ENCODE results near the gene WDR70.
A peak's percentile ranks its signal among the peaks of the same experiment; 100 is the strongest.

The WDR70 gene

GRCh38 chr5:37734114-37734513, 355.0 kb downstream of the WDR70 start:
- Mint-ChIP-seq H3K27ac (no peak overlapping the region), H3K9me3 (no peaks in the 10 kb centered on the region), H3K27me3 (ENCODE audit: low read depth) (no peaks in the 10 kb centered on the region), H3K4me1 (peaks cover 32% of the 10 kb centered on the region), H3K4me3 (no peak overlapping the region), H3K36me3 (ENCODE audit: low read depth) (peaks cover 13% of the 10 kb centered on the region)
- TF ChIP-seq, protein P1, sequence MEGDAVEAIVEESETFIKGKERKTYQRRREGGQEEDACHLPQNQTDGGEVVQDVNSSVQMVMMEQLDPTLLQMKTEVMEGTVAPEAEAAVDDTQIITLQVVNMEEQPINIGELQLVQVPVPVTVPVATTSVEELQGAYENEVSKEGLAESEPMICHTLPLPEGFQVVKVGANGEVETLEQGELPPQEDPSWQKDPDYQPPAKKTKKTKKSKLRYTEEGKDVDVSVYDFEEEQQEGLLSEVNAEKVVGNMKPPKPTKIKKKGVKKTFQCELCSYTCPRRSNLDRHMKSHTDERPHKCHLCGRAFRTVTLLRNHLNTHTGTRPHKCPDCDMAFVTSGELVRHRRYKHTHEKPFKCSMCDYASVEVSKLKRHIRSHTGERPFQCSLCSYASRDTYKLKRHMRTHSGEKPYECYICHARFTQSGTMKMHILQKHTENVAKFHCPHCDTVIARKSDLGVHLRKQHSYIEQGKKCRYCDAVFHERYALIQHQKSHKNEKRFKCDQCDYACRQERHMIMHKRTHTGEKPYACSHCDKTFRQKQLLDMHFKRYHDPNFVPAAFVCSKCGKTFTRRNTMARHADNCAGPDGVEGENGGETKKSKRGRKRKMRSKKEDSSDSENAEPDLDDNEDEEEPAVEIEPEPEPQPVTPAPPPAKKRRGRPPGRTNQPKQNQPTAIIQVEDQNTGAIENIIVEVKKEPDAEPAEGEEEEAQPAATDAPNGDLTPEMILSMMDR (IDR thresholded peaks at IDR 0.05; ENCODE audit: unreplicated experiment in 3 of 3), result no peak

GRCh38 chr5:37735649-37736347, 356.7 kb downstream of the WDR70 start:
- H3K4me1 Mint-ChIP-seq, result peaks cover 40% of the 10 kb centered on the region
- H3K36me3 Mint-ChIP-seq (ENCODE audit: low read depth), result peaks cover 10% of the 10 kb centered on the region

DNA sequence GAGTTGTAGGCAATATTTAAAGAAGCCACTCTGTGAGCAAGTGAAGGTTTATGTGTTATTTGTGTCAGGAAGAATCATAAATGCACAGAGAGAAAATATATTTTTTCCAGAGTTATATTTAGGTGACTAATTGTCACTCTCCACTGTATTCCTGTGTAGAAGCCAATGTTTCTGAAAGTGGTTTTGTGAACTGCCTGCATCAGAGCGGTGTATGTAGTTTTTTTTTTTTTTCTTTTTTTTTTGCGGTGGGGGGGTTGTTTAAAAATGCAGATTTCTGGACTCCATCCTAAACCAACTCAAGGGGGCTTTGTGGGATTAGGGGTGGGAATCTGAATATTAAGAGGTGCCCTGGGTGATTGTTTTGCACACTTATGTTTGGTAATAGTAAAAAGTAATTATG, 357.3 kb downstream of the WDR70 start:
- TF ChIP-seq, protein P1 (IDR thresholded peaks at IDR 0.05; ENCODE audit: unreplicated experiment in 3 of 3), result no peak
- Mint-ChIP-seq H3K36me3 (ENCODE audit: low read depth) (peaks cover 16% of the 10 kb centered on the region), H3K4me3 (no peak overlapping the region), H3K4me1 (peaks cover 40% of the 10 kb centered on the region), H3K9me3 (no peaks in the 10 kb centered on the region), H3K27ac (peak overlapping the region; percentile 11 to 40 (median 40)), H3K27me3 (ENCODE audit: low read depth) (no peaks in the 10 kb centered on the region)

More at GRCh38 chr5:37735649-37736347, 356.7 kb downstream of the WDR70 start:
- Mint-ChIP-seq H3K4me3 (no peak overlapping the region), H3K27ac (peak overlapping the region; percentile 11 to 40 (median 40)), H3K9me3 (no peaks in the 10 kb centered on the region), H3K27me3 (ENCODE audit: low read depth) (no peaks in the 10 kb centered on the region)
- TF ChIP-seq, protein P1 (IDR thresholded peaks at IDR 0.05; ENCODE audit: unreplicated experiment in 3 of 3), result no peak

- no peaks in the 10 kb centered on the region for H3K27me3 Mint-ChIP-seq (ENCODE audit: low read depth)
- H3K27ac Mint-ChIP-seq, result no peak overlapping the region
- H3K4me1 Mint-ChIP-seq, result peaks cover 40% of the 10 kb centered on the region
- H3K4me3 Mint-ChIP-seq, result no peak overlapping the region
- peaks cover 27% of the 10 kb centered on the region for H3K36me3 Mint-ChIP-seq (ENCODE audit: low read depth)
- TF ChIP-seq, protein P1 (IDR thresholded peaks at IDR 0.05; ENCODE audit: unreplicated experiment in 3 of 3), result no peak
- peaks cover 2% of the 10 kb centered on the region for H3K9me3 Mint-ChIP-seq
These were observed 358.4 kb downstream of the WDR70 start for GRCh38 chr5:37737326-37738056.

DNA sequence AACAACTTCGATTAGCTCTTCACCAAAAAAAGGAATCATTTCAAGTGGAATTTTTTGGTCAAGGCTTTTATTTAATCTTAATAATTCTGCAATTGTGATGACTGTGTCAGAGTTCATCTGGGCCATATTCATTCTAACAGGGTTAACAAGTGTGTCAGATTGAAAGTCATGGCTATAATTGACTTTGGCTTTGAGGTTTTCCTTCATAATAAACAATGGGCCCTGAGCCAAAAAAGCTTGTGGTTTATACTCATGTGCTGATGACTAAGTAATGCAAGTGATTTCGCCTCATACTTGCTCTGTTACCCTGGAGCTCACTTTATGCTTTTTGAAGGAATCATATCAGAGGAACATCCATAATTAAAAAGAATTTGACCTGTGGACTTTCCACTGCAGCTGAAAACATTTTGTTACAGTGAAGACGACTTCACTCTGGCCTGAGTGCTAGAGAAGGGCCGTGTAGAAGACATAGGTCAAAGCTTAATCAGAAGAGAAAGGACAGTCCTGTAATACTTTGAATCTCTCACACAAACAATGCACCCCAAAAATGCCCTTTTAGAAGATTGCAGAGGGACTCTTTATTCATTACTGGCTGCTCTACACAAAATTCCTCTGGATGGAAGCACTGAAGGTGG, 359.1 kb downstream of the WDR70 start:
- Mint-ChIP-seq H3K36me3 (ENCODE audit: low read depth) (peaks cover 32% of the 10 kb centered on the region), H3K9me3 (peaks cover 5% of the 10 kb centered on the region), H3K4me3 (no peak overlapping the region), H3K27me3 (ENCODE audit: low read depth) (no peaks in the 10 kb centered on the region), H3K4me1 (peaks cover 40% of the 10 kb centered on the region), H3K27ac (peak overlapping the region; percentile 3 to 62 (median 23))
- TF ChIP-seq, protein P1 (IDR thresholded peaks at IDR 0.05; ENCODE audit: unreplicated experiment in 3 of 3), result no peak

Measured in nephron (organoid).